ENCODE results near the gene WDR4.
"Not testable (repeated sequence)": the region's sequence is repeated elsewhere in the genome, so short reads cannot be mapped to it uniquely, and the experiment has no call there.

WDR4 gene

DNA sequence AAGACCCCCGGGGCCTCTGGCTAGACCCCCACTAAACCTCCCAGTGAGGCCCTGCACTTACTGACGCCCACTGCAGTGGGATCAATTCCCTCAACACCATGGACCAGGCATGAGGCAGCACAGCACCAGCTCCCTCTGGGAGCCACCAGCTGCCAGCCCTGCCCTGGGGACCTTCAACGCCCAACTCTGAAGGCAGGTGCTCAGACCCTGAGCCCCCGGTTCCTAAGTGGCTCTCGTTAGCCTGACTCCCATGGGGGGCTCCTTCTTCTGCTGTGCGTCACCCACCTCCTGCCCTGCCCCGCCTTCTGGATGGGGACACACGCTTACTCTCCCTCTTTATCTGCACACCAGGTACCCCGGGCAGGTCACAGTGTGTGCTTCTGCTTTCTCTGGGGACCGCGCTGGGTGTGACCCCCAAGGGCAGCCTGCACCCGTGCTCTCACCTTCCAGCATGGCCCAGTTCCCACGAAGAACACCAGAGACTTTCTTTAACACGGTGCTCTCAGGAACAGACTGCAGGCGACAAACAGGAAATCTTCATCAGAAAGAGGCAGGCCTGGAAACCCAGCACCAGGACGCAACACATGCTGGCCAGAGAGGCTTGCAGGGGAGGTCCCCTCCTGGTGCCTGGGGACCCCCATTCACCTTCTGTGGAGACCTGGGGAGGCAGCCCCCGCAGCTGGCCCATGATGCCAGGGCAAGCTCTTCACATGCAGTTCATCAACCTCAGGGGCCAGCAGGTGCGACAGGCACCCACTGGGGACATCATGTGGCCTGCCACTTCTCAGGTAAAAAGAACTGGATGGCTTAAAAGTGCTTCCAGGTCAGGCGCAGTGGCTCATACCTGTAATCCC lies 27.3 kb downstream of the WDR4 start:
- DNase-seq = no peak

DNA sequence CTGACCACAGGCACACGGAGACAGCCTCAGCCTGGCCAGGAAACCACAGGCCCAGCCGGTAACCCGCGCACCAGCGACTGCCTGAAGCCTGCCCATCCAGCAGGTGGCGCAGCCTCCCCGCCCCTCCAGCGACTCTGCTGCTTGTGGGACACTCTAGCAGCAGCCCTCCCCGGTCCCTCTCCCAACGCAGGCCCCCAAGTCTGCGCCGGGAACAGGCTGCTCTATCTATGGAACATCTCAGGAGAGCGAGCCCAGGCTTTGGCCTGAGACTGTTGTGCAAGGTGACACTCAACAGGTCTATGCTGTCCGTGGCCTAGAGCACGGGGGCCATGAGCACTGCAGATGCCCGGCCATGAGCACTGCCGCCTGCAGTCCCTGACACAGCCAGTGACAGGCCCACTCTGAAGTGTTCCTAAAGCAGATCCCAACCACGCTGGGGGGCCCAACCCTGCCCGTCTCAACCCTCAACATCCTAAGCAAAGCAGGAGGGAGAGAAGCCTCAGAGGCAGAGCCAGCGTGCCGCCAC lies 28.4 kb downstream of the WDR4 start:
- no peak for DNase-seq

DNA sequence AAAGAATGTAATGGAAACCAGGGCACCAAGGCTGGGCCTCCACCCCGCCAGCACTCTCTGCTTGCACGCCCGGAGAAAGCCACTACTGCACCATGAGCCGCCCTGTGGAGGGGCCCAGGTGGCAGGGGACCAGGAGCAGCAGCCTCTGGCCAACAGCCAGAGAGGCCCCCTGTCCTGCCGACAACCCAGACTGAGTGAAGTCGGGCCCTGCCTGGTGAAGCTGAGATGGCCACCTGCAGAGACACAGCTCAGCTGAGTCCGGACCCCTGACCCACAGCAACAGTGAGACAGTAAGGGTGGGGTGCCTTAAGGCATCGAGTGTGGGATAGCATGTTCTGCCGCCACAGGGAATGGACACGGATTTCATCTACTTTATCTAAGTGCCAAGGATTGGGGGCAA lies 28.9 kb downstream of the WDR4 start:
- no peak for DNase-seq

DNA sequence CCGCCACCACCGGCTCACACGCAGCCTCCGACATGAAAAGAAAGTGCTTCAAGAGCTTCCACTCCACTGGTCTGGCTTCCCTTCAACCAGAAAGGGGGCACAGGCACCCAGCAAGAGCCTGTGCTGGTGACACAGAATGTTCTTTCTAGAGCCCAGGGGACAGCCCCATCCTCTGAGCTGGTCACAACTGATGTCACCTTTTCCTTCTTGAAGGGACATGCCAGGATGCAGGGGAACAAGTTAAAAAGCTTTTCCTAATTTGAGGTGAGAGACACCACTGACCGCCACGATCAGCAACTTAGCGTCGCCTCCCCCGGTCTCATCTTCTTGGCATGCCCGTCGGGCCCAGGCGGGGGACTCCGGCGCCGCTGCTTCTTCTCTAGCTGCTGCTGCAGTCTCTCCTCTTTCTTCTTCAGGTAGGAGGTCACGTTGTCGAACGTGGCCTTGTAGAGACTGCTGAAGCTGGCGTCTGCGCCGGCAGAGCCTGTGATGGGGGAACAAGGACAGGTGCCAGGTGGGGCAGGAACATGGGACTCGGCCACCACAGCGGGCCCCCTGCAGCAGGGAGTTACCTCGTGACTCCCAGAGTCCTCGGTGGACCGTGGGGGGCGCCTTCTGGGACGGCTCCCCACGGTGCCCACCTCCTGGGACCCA lies 29.5 kb downstream of the WDR4 start:
- no peak for DNase-seq

DNA sequence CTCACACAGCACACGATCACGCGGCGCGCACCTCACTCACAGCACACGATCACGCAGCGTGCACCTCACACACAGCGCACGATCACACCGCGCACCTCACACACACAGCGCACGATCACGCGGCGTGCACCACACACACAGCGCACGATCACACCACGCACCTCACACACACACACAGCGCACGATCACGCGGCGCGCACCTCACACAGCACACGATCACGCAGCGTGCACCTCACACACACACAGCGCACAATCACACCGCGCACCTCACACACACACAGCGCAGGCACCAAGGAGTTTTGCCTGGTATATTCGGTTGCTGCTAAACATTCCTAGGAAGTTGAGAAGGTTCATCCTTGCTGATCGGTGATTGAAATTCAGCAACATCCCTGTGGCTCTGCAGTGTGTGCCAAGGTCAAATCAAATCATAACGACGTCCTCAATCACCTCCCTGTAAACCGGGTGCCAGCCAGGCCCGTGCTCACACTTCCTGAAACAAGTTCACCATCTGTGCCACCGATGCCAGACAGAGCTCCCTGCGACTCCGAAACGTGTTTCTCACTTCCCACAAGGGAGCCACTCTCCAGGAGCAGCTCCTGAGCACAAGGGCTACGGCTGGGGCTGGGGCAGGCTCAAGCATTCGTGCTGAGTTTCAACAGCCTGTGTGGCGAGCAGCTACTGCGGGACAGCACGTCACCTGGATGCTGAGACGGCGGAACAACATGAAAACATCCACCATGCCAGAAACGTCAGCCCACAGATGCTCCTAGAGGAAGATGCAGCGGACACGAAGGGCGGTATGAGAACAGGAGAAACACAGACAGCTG lies 30.2 kb downstream of the WDR4 start:
- DNase-seq = no peak

GRCh38 chr21:42848144-42848931 lies 31.0 kb downstream of the WDR4 start:
- DNase-seq = not testable (repeated sequence)

GRCh38 chr21:42847726-42848125 lies 31.6 kb downstream of the WDR4 start:
- DNase-seq = no peak

DNA sequence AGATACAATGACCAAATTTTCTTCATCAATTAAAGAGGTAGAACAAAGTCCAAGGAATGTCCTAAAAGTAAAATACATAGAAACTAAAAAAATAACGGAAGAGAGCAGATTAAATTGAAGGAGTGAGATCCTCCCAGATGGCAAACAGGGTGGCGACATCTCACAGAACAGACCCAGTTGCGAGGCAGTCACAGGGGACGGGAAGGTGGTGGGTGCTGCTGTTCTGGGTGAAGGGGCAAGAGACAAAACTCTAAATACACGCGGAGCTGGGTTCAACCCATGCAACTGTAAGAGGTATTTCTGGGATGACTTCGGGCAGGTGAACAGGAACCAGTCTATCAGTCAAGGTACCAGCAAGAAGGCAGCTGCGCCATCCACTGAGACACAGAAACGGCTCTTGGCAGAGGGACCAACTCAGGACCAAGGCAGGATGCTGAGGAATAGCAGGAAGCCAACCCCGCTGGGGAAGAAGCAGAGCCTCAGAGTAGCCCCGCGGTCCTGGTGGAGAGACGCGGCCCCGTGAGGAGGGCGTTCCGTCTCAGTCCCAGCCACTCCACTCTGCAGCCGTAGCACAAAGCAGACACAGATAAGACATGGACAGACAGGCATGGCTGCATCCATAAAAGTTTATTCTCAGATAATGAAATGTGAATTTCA lies 32.2 kb downstream of the WDR4 start:
- no peak for DNase-seq

DNA sequence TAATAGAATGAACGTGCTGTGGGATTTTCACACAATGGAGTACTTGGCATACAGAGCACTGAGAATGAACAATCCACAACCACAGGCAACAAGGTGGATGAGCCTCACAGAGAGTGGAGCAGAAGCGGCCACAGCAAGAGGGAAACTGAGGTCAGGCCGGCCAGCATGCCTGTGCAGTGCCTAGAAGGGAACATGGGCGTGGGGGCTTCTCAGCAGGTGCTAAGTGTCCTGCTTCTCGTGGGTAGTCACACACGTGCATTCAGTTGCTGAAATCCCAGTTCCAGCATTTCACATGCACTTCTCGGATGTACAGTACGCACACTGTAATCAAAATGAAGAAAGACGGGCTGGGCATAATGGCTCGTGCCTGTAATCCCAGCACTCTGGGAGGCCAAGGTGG lies 33.1 kb downstream of the WDR4 start:
- DNase-seq = no peak

DNA sequence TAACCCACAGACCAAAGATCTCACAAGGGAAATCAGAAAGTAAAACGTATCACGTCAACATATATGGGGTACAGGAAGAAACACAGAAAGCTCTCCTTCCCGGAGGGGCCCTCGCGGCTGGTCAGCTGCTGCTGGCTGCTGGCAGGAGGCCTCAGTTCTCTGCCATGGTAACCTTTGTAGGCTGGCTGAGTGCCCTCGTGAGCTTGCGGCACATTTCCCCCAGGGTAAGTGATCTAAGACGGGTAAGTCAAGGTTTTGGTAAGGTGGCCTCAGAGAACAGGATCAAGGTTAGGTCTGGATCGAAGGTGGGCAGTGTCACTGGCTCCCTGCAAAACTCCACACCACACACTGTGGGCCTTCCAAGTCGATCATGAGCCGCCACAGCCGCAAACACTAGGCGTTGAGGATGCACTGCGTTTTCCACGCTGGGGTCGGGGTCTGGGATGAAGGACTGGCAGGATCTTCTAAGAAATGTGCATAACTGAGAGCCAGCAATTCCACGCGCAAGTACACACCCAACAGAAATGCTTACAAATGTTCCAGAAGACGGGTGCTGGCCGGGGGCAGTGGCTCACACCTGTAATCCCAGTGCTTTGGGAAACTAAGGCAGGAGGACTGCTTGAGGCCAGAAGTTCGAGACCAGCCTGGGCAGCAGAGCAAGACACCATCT lies 33.9 kb downstream of the WDR4 start:
- no peak for DNase-seq

GRCh38 chr21:42844411-42845113 lies 34.8 kb downstream of the WDR4 start:
- DNase-seq = no peak

DNA sequence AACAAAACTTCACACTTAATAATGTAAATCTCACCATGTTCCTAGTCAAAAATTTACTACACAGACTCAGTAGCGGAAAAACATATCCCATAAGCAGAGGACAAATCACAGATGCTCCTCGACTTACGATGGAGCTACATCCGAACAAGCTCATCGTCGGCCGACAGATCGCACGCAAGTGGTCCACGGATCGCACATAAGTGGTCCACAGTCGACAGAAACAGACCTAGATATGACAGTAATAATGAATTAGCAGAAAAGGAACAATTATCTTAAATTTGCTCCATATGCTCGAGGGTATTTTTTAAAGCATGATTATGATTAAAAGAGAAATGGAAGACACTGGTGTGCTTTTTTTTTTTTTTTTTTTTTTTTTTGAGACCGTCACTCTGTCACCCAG lies 36.3 kb downstream of the WDR4 start:
- DNase-seq = no peak

- DNase-seq = not testable (repeated sequence)
These were observed 37.3 kb downstream of the WDR4 start for GRCh38 chr21:42841916-42842655.

- no peak for DNase-seq
These were observed 38.0 kb downstream of the WDR4 start for GRCh38 chr21:42841156-42841915.

DNA sequence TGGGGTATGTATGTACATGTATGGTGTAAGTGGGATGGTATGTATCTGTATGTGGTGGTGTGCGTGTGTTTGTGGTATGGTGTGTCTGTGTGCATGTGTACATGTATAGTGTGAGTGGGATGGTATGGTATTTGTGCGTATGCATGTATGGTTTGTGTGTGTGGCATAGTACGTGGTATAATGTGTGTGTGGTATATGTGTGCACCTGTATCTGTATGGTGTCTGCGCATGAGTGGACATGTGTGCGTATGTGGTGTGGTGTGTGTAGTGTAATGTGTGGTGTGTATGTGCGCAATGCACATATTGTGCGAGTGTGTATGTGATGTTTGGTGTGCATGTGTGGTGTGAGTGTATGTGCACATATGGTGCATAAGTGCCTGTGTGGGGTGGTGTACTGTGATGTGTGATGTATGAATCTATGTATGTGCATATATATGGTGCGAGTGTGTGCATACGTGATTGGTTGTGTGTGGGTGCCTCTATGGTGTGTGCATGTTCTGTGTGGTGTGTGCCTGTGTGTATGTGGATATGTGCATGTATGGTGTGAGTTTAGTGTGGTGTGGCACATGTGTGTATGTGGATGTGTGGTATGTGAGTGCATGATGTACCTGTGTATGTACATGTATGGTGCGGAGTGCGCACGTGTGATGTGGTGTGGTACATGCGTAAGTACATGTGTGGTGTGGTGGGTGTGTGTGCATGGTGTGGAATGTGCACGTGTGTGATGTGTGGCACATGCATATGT lies 38.8 kb downstream of the WDR4 start:
- no peak for DNase-seq

DNA sequence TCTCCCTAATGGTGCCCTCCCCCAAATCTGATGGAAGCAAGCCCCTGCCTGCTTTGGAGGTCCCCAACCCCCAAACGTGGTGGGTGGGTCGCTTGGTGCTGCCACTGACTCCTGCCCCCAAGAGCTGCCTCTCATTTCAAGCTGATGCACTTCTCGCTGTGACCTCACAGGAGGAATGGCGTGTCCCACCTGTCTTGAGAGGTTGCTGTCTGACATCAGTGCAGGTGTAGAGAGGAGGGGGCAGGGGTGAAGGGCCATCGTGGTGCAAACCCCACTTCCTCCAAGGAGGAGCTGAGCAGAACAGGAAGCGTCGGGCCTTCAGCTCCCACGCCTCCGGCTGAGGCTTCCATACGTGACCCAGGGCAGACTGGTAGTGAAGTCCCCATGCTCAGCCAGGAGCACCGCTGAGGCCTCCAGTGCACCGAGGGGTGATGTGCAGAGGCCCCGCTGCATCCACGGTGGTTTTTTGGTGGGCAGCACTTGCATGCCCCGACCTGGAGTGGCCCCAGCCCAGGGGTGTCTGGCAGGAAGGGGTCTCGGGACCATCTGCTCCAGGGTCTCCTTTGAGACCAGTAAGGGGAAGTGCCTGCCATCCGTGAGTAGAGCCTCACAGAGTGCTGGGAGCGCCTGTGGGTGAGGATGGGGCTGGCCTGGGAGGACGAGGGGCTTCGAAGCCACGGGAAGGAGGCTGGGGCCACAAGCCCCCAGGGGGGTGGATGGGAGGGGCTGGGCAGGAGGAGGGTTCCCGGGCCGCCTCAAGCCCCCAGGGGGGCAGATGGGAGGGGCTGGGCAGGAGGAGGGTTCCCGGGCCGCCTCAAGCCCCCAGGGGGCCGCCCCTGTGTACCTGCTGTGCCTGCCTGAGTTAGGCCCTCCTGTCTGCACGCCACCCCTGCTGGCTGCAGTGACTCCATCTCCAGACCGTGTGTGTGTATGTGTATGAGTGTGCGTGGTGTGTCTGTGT lies 39.8 kb downstream of the WDR4 start:
- DNase-seq = no peak

- not testable (repeated sequence) for DNase-seq
These were observed 41.1 kb downstream of the WDR4 start for GRCh38 chr21:42838212-42838690.
